NCI-H524 treated with DMSO at 0.1 percent for 48 hours (cell line): ENCODE data around the gene THRSP.
A peak's percentile ranks its signal among the peaks of the same experiment; 100 is the strongest.
"Not testable (repeated sequence)": the region's sequence is repeated elsewhere in the genome, so short reads cannot be mapped to it uniquely, and the experiment has no call there.

Experiments used
- DNase-seq: peaks from one replicate; lab custom pipeline; 2025; lab: John Stamatoyannopoulos, UW

THRSP gene

DNA sequence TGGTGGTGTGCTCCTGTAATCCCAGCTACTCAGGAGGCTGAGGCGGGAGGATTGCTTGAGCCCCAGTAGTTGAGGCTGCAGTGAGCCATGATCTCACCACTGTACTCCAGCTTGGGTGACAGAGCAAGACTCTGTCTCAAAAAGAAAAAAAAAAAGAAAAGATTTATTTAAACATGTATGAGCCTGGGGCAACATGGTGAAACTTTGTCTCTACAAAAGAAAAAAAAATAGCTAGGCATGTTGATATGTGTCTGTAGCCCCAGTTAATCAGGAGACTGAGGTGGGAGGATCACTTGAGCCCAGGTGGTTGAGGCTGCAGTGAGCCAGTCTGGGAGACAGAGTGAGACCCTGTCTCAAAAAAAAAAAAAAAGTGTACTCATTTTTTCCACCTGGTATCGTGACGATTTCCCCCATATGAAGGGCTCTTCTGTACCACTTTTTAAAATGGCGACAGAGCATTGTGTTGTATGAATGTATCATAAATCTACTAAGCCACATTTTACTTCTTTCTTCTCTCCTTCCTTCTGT is 24.2 kb upstream of the THRSP start:
- DNase-seq: no peak

- no peak for DNase-seq
Observed at GRCh38 chr11:78039919-78040671, 23.6 kb upstream of the THRSP start.

DNA sequence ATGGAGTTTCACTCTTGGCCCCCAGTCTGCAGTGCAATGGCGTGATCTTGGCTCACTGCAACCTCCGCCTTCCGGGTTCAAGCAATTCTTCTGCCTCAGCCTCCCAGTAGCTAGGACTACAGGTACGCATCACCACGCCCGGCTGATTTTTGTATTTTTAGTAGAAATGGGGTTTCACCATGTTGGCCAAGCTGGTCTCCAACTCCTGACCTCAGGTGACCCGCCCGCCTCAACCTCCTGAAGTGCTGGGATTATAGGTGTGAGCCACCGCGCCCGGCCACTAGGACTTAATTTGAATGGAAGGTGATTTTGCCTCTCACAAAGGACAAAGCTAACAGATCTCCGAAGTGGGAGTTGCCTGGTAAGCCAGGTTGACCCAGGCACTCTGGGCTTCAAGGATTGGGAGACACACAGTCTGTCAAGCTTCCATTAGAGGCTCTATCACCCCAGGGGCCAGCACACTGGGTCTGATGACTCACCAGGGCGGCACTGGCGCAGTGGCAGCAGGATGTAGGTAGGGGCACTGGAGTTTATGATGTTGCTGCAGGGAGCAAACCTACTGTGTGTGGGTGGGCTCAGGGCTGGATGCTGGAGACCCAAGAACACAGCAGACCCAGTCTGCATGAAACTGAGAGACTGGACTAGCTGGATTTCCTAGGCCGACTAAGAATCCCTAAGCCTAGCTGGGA is 22.8 kb upstream of the THRSP start:
- DNase-seq: no peak

GRCh38 chr11:78041380-78041719 is 22.3 kb upstream of the THRSP start:
- DNase-seq: not testable (repeated sequence)

DNA sequence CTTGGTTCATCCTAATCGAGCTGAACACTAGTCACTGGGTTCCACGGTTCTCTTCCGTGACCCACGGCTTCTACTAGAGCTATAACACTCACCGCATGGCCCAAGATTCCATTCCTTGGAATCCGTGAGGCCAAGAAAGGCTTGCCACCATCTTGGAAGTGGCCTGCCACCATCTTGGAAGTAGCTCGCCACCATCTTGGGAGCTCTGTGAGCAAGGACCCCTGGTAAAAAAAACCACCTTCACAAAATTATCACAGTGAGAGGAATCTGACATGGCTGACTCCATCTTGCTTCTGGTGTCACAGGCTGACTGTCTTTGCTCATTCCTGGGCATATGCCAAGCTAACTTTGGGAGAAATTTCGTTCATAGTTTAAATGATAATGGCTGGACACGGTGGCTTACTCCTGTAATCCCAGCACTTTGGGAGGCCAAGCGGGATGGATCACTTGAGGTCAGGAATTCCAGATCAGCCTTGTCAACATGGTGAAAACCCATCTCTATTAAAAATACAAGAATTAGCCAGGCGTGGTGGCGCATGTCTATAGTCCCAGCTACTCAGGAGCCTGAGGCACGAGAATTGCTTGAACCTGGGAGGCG is 21.7 kb upstream of the THRSP start:
- no peak for DNase-seq

- DNase-seq: no peak
Observed at GRCh38 chr11:78044706-78045105, 19.0 kb upstream of the THRSP start.

GRCh38 chr11:78045851-78046485 is 17.7 kb upstream of the THRSP start:
- DNase-seq: peak; percentile 27

GRCh38 chr11:78046486-78046854 is 17.2 kb upstream of the THRSP start:
- DNase-seq: no peak

DNA sequence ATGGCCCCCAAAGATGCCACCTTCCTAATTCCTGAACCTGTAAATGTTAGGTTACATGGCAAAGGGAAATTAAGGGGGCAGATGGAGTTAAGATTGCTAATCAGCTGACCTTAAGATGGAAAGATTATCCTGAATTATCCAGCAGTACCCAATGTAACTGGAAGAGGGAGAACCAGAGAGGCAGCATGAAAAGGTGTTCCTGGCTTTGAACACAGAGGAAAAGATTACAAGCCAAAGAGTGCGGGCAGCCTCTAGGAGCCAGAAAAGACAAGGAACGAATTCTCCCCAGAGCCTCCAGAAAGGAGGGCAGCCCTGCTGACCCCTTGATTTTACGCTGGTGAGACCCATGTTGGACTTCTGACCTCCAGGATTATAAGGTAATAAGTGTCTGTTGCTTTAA is 15.1 kb upstream of the THRSP start:
- DNase-seq: peak; percentile 64

GRCh38 chr11:78049348-78049747 is 14.3 kb upstream of the THRSP start:
- no peak for DNase-seq

DNA sequence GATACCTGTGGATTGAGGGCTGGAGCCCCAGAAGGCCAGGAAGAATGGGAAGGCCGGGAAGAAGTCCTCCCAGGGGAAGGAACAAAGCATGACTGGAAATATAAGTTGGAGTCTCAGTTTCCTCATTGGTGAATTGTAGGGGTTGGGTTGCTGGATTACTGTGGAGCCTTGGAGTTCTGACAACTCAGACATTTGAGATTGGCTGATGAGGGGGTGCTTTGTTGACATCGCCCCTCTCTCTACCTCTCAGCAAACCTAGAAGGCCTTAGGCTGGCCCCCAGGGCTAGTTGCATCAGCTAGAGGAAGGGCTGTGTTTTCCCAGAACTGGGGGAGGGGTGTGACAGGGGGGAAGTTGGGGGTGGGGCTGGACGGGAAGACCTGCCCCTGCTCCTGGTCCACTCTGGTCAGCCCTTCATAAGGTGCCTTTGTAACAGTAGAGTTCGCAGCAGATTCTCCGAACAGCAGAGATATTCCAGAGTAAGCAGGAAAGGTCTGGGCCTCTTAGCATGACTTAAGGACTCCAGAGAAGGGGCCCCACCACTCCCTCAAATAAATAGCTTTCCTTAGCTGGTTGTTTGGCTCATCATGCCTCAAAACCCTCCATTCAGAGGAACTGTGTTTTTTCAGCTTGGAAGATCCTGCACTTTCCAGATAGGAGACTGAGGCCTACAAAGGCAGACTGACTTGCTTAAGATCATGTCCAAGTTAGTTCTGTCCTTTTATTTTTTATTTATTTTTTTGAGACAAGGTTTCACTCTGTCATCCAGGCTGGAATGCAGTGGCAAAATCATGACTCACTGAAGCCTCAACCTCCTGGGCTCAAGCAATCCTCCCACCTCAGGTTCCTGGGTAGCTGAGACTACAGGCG is 12.5 kb upstream of the THRSP start:
- no peak for DNase-seq

GRCh38 chr11:78054971-78055370 is 8.7 kb upstream of the THRSP start:
- no peak for DNase-seq

- no peak for DNase-seq
Observed at GRCh38 chr11:78056093-78056492, 7.6 kb upstream of the THRSP start.

DNA sequence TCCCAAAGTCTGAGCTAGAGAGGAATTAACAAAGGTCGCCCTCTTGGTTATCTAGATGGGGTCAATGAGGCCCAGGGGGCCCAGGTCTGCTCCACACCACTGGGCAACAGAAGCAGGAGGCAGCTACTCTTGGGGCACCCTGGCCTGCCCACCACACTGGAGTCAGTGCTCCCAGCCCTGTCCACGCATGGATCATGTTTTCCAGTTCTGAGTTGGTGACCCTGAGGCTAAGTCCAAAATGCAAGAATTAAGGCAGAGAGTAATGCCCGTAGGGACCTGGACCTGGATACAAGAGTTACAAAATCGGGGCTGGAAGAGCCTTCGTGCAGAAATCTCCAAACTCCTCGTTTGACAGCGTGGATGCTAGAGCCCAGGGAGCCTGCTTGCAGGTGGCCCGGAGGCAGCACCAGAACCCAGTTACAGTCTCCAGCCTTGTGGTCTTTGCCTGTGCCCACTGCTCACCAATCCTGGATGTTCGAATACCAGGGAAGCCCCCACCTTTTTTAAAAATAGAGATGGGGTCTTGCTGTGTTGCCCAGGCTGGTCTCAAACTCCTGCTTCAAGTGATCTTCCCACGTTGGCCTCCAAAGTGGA is 6.1 kb upstream of the THRSP start:
- no peak for DNase-seq

DNA sequence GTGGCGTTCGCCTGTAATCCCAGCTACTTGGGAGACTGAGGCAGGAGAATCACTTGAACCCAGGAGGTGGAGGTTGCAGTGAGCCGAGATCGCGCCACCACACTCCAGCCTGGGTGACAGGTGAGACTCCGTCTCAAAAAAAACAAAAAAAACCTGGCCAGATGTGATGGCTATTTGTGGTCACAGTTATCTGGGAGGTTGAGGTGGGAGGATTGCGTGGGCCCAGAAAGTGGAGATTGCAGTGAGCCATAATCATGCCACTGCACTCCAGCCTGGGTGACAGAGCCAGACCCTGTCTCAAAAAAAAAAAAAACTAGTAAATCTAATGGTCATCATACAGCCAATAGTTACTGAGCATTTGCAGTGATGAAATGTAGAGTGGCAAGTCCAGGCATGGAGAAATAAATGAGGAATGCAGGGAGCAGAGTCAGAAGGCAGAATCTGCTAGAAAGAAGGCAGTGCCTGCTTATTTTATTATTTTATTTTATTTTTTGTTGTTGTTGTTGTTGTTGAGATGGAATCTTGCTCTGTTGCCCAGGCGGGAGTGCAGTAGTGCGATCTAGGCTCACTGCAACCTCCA is 3.8 kb upstream of the THRSP start:
- DNase-seq: not testable (repeated sequence)

GRCh38 chr11:78060533-78060932 is 3.1 kb upstream of the THRSP start:
- no peak for DNase-seq

GRCh38 chr11:78061088-78061920 is 2.4 kb upstream of the THRSP start:
- DNase-seq: no peak

DNA sequence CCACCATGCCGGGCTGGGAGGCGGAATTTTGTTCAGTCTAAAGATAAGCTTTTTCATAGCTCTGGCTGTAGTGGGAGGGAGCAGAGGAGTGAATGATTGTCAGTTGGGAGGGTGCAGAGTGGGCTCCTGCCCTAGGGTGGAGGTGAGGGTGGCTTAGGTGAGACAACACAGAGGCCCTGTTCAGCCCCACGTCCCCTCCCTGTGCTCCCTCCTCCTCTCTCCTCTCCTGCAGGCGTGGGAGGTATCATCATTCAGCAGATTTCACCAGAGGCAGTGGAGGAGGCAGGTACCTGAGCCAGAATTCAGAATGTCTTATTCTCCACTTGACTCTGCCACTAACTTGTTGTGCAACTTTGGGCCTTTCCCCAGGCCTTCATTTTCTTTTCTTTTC is 1.7 kb upstream of the THRSP start:
- DNase-seq: no peak

GRCh38 chr11:78062671-78063070 is 990 bp upstream of the THRSP start:
- no peak for DNase-seq

GRCh38 chr11:78065203-78065602 is 1.5 kb downstream of the THRSP start:
- DNase-seq: no peak
